Skin epidermis (tissue), 12 donors: ENCODE measurements around the gene GLRX5.

ENCODE experiments used
- H3K27ac ChIP-seq, 21 experiments: fragments of 200-600 bp; sonication (generic) in 11 of 21; one replicate each; pipeline ENCODE4 v1.5.0; 2020; ENCODE audit warnings: mild to moderate bottlenecking in 3 of 21, inconsistent platforms in 2 of 21, moderate library complexity in 2 of 21
- H3K4me3 ChIP-seq, 7 experiments: fragments of 200-600 bp; sonication (generic) in 2 of 7; one replicate each; pipeline ENCODE4 v1.5.0; 2020; ENCODE audit warnings: inconsistent platforms in 2 of 7, mild to moderate bottlenecking in 2 of 7, moderate library complexity in 1 of 7

GLRX5 gene

DNA sequence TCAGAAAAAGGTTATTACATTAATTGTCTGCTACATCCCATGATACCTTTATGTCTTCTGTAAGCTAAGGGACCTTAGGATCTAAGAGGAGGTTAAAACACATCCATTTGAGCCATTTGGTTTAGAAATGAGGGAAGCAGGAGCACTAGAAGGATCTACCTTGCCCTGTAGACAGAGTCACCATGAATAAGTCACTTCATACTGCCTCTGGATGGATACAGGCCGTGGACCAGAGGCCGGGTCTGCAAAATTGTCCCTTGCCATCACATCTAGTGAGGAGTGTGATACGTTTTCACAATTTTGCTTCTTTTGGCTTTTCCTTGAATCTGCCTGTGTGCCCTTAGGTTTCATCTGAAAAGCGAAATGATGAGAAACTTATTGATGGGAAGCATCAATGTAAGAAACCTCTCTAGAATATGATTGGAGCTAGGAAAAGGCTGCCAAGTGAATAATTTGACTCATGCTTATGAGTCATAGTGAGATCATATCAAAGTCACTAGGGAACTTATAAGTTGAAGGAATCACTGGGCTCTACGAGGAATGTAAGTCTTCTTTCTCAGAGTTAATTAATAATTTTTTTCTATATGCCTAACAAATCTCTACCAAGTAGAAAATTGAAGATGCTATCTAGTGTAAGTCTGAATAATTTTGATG, 10.8 kb downstream of the GLRX5 start:
- Histone ChIP-seq H3K27ac (no peak overlapping the region), H3K4me3 (no peak overlapping the region)

DNA sequence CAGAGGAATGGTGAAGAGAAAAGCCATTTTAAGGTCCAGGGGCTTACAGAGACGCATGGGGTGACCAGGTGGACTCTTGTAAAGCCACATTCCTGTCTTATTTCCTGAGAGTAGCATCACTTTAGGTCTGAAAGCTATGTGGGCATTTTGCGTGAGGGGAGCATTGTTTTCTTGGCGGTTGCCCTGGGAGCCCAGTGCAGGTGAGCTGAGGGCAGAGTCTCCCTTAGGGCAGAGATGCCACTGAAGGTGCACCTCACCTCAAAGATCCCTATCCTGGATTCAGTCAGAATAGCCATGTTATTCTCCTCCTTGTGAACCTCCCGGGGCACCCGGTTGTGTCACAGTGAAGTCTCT, 12.4 kb downstream of the GLRX5 start:
- Histone ChIP-seq H3K4me3 (no peak overlapping the region), H3K27ac (peak overlapping the region in 1 of 21 experiments; percentile 8)

DNA sequence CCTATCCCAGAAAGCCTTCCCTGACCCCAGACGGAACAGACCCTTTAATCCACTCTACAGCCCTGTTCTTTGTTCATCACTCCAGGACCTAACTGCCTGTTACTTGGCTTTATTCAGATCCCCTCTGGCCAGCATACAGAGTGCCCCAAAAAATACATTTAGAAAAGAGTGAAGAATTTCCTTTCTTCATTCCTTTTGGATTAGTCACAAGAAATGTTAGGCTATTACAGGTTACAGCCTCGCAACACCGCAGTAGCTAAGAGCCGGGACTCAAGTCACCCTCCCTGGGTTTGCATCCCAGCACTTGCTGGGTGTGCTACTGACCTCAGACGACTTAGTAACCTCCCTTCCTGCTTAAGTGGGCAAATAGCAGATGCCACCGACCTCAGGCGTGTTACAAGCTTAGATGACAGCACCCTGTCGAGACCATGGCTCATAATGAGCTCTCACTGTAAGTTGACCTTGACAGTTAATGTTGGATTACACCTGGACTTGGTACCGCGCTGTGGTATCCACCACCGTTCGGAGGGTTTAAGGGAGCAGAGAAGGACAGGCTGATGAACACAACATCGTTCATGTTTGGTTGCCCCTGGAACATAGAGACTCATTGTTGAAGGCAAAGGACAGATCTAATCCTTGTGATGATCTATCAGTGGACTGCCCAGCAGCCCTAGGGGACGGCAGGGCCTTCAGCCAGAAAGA, 12.9 kb downstream of the GLRX5 start:
- Histone ChIP-seq H3K27ac (peak overlapping the region in 1 of 21 experiments; percentile 8), H3K4me3 (no peak overlapping the region)

DNA sequence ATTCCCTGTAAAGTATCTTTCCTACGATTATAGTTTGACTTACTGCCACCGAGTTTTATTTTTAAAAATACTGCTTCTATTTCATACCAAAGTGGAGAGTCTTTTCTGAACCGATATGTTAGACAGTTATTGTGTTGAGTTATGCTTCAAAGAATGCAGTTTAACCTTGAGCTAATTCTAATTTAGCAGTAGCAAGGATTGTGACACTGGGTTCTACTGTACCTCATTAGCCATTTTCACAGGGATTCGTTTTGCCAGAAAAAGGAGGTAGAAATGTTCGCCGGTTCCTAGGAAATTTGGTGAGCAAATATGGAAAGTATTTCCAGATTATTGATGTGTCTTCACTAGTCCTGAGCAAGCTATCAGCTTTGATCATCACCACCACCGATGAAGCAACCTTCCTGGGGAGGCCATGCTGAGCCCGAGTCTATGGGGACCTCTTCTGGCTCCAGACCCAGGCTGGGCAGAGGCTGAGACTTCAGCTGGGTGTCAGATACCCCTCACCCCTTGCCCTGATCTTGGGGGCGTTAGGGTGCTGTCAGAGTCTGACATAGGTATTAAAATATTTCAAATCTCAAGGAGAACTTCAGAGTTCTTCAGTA, 13.6 kb downstream of the GLRX5 start:
- Histone ChIP-seq H3K4me3 (no peak overlapping the region), H3K27ac (peak overlapping the region in 1 of 21 experiments; percentile 3)

DNA sequence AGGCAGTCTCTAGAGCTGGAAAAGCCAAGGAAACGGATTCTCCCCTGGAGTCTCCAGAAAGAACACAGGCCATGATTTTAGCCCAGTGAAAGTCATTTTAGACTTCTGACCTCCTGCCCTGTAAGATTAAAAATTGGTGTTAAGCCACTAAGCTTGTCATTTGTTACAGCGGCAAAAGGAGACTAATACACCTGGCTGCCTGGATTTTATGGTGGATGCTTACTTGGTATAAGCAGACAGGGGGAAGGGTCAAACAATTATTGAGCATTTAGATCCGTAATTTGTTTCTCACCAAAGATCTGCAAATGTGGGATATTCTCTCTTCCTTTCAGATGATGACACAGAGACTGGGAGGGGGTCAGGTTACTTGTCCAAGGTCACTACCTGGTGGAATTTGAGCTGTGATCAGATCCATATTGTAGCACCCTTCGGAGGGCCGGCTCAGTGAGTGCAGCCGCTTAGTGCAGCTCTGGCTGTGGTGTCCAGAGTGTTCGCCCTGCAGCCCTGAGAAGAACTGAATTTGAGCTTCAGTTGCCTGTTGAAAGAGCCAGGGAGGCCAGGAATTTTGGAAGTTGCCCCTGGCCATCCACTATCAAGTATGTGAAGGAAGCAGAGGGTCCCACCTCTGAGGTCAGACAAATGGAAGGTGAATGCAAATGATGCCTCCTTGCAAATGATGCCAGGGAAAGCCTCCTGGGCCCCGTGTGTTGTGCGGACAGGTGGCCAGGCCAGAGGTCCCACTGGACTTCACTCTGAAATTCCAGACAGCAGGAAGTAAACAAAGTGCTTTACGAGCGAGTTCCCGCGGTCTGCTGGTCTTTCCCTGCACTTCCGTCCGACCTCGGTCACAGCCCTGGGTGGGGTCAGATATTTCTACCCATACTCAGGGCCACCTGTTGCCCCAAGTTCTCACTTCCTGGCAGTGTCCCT, 15.1 kb downstream of the GLRX5 start:
- H3K27ac ChIP-seq, result no peak overlapping the region
- no peak overlapping the region for H3K4me3 ChIP-seq

DNA sequence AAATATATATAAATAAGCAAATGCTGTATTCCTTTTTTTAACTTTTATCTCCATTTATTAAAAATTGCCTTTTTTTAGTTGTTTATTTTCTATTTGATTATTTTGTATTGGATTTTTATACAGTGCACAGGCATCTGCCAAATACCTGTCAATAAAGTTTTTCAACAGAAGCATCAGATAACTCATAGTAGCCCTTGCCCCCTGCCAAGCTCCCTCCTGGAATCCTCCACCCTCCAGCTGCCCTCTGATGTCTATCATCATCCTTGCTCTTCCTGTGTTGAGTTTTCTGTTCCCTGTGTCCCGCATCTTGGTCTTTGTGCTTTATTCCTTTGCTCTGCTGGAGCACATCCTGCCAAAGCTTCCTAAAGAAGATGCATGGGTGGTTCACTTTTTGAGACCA, 16.6 kb downstream of the GLRX5 start:
- no peak overlapping the region for H3K27ac ChIP-seq
- H3K4me3 ChIP-seq, result no peak overlapping the region

DNA sequence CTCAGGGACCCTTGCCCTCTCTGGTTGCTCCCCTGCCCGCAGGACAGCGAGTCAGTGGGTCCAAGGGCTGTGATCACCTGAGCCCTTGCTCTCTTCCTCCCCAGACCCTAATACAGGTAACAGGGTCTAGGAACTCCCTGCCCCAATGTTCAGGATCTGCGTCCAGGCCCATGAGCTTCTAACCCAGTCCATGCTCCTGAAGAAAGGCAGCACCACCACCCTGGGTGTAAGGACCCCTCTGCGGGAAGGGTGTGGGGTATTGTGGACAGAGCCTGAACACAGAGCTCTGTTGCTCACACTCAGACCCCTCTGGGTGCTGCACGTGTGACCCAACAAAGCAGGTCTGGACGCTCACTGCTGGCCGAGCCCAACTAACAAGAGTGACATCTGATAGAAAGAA, 18.3 kb downstream of the GLRX5 start:
- Histone ChIP-seq H3K27ac (no peak overlapping the region), H3K4me3 (no peak overlapping the region)

DNA sequence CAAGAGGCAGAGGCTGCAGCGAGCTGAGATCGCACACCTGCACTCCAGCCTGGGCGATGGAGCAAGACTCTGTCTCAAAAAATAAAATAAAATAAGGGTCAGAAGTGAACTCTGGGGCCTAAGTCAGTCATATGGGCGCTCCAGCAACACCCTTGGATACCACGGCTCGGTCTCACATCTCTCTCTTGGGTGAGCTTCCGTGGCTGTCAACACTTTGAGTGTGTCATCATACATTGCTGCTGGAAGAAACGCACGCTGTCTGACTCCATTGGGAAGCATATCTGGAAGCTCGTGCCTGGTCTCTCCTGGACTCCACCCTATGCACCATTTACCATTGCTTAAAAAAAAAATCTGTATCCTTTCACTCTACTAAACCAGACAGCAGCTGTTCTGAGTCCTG, 20.2 kb downstream of the GLRX5 start:
- Histone ChIP-seq H3K27ac (no peak overlapping the region), H3K4me3 (no peak overlapping the region)

DNA sequence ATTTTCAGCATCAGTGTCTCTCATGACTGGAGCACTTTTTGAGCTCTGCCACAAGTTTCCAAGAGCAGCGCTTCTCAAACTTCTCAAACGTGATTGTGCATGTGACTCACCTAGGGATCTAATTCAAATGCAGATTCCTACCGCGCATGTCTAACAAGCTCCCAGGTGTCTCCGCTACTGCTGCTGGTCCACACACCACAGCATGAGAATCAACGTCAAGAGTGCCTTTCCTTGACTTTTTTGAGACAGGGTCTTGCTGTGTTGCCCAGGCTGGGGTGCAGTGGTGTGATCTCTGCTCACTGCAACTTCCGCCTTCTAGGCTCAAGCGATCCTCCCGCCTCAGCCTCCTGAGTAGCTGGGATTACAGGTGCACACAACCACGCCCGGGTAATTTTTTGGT, 22.4 kb downstream of the GLRX5 start:
- Histone ChIP-seq H3K4me3 (no peak overlapping the region), H3K27ac (no peak overlapping the region)

DNA sequence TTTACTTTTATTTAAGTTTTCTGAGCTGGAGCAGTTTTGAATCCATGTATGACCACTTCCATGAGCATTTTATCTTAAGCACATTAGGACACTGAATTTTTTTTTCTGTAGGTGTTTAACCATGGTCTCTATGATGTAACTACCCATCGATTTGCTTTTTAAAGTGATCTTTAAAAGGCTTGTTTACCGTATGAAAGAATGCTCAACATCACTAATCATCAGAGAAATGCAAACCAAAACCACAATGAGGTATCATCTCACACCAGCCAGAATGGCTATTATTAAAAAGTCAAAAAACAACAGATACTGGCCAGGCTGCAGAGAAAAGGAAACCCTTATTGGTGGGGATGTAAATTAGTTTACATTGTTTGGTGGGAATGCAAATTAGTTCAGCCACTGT, 23.0 kb downstream of the GLRX5 start:
- Histone ChIP-seq H3K4me3 (no peak overlapping the region), H3K27ac (no peak overlapping the region)

DNA sequence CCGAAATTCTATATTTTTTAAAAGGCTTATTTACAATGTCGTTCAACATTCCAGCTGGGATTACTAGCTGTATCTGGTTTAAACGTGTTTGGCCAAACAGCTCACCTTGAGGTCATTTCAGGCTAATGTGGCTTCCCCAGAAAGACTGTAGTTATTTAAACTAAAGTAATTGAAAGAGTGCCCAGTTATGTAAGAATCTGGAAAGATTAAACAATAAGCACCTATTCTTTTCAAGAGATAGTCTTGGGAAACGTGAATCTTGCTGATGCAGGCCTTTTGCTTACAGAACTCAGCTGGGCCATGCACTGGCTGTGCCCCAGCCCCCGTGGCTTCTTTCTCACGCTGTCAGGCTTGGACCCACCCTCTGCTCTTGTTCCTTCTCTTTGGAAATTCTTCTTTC, 24.4 kb downstream of the GLRX5 start:
- Histone ChIP-seq H3K4me3 (no peak overlapping the region), H3K27ac (no peak overlapping the region)

DNA sequence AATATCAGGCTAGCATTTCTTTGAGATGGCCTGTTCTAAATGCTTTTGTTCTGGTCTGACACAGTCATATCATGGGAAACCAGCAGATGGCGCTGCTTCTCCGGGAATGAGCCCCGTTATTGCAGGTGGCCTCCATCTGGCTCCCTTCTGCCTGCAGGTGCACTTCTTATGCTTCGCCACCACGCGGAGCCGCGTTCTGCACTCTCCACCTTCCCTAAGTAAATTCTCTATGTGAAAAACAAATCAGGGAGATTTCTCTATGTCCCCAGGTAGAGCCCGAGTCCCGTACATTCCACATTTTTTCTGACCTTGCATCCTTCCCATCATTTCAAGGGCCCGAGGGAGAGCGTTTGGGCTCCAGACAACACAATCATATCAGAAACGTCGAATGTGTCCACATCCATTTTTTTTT, 26.2 kb downstream of the GLRX5 start:
- no peak overlapping the region for H3K4me3 ChIP-seq

DNA sequence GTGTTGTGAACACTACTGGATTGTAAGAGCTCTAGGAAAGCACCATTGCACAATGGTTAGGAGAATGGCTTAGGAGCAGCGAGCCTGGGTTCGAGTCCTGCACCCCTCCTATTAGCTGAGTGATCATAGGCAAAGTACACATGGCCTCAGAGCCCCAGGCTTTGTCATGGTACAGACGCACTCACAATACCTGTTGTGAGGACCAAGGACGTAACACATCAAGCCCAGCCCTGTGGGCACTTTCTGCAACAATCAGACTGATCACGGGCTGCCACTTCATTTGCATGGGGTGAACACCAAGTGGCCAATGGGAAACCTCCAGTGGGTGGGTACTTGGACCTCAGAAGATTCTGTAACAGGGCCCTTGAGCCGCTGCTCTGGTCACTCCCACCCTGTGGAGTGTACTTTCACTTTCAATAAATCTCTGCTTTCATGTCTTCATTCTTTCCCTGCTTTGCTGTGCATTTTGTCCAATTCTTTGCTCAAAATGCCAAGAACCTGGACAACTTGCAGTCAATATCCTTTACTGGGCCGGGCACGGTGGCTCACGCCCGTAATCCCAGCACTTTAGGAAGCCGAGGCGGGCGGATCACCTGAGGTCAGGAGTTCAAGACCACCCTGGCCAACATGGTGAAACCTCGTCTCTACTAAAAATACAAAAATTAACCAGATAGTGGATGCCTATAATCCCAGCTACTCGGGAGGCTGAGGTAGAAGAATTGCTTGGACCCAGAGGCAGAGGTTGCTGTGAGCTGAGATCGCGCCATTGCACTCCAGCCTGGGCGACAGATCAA, 28.2 kb downstream of the GLRX5 start:
- Histone ChIP-seq H3K4me3 (no peak overlapping the region), H3K27ac (no peak overlapping the region)

More for the DNA sequence above, 26.2 kb downstream of the GLRX5 start:
- H3K27ac ChIP-seq, result no peak overlapping the region

DNA sequence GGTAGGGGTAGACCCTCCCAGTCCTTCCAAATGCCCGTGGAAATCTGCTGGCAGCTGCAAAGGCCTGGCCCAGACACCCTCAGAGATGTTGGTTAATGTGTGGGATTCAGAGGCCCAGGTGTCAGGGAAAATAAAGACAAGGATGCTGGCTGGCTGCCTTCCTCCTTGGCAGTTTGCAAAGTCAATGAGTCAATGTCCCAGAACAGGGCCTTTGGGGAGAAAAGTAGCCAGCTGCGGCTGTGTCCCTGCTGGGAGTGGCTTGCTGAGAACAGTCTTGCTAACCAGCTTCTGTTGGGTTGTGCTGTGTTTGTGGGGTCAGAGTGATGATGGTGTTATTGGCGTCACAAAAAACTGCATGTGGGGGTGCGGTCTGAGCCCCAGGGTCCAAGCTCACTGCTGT, 29.2 kb downstream of the GLRX5 start:
- Histone ChIP-seq H3K27ac (no peak overlapping the region), H3K4me3 (no peak overlapping the region)

DNA sequence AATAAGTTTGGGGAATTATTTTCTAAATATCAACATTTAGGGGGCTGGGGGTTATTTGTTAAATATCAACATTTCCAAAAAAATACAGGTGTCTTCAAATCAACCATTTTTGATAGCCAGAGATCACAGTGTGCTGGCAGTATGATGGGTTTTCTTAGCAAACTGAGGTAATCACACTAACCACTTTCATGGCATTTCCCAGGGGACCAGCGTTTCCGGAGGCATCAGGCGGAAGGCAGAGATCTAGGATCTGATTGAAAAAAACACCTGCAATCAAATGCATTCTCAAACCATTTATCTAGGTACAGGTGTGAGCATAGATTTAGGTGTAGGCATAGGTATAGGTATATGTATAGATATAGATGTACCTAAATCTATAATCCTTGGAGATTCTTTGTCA, 34.6 kb downstream of the GLRX5 start:
- Histone ChIP-seq H3K4me3 (no peak overlapping the region), H3K27ac (no peak overlapping the region)

DNA sequence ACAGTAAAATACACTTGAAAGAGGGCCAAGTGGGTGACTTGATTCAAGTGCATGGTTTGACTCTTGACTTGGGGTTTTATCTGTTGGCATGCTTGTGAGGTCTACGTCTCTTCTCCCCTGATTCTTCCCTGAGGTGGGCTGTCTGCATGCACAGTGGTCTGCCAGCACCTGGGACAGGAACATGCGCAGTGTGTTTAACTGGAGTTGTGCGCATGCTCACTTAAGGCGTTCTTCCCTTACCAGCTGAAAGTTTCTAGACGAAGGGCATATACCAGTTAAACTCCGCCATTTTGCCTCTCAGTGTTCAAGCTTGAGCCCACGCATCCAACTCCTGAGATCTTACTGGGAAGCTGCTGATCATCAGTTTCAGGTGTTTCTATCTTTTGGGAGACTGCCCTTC, 38.5 kb downstream of the GLRX5 start:
- H3K4me3 ChIP-seq, result no peak overlapping the region
- H3K27ac ChIP-seq, result no peak overlapping the region

DNA sequence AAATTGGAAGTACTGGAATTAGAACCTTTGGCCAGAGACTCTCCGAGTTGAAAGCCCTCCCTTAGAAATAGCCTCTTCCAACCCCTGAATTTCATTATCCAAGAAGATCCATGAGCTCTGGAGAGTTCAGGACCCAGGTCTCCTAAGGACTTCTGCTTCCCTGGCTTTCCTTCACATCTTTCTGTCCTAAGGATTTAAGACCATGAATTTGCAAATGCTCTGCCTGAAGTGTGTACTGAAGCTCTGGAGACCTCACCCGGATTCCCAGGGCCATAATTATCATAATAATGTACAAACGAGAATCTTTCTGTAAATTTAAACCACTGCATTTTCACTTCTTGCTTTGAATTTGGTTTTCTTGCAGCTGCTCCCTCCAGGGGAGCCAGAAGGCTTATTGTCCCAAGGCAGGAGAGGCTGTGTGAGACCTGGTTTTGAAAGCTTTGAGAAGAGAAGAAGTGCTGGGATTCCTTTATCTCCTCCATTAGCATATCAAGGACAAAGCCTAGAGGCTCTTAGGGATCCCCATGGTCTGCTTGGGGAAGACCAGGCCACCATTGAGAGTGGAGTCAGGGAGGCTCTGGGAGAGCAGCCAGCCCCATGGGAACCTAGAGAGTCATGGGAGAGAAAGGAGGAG, 41.1 kb downstream of the GLRX5 start:
- Histone ChIP-seq H3K27ac (no peak overlapping the region), H3K4me3 (no peak overlapping the region)

DNA sequence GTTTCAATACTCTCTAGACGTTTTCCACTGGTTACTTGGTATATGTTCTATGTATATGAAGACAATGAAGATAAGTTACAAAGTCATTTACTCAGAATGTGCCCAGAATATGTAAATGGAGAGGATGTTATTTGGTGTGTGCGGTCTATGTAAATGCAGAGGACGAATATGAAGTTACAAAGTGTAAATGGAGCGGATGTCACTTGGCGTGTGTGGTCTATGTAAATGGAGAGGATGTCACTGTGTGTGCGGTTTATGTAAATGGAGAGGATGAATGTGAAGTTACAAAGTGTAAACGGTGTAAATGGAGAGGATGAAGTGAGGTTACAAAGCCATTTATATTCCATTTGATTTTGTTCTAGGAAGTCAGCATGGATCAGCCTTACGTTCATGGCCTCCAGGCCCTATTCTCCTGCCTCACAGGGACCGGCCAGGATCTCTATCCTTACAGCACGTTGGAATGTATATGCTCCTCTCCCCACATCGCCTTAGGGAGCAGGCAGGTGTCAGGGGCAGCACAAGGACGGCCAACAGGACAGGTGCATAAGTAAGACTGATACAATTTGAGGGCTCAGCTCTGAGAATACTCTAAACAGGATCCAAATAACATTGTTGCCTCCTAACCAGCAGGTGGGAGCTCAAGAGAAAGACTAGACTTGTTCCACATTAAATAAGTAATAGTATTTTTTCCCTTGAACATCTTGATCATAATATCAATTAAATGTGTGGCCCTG, 42.4 kb downstream of the GLRX5 start:
- H3K27ac ChIP-seq, result no peak overlapping the region
- H3K4me3 ChIP-seq, result no peak overlapping the region

DNA sequence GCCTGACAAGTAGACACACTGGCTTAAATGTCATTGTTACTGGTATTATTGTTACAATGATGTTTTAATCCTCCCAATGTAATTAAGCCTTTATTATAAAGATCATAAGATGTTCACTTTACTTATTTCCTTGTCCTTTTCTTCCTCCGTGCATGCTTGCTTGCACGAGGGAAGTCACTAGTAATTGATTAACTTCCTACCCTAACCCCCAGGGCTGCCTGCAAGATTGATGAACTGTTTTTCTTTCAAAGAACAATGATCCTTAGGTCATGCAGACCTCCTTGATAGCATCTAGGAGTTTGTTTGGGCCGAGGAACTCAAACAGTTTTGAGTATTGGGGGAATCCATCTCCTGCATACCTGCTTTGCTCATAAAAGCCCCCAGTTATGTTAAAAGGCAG, 43.0 kb downstream of the GLRX5 start:
- H3K27ac ChIP-seq, result no peak overlapping the region
- no peak overlapping the region for H3K4me3 ChIP-seq
